Measurements from ENCODE around the gene MEAF6. TPM values are rescaled to one million over a fixed set of nuclear protein-coding genes. Genes with fewer than 3 reads are reported as not detected.
"Not testable (repeated sequence)": the region's sequence is repeated elsewhere in the genome, so short reads cannot be mapped to it uniquely, and the experiment has no call there.

The MEAF6 gene
- total RNA-seq, 1 experiment from 2014 or later = 98.8 TPM

DNA sequence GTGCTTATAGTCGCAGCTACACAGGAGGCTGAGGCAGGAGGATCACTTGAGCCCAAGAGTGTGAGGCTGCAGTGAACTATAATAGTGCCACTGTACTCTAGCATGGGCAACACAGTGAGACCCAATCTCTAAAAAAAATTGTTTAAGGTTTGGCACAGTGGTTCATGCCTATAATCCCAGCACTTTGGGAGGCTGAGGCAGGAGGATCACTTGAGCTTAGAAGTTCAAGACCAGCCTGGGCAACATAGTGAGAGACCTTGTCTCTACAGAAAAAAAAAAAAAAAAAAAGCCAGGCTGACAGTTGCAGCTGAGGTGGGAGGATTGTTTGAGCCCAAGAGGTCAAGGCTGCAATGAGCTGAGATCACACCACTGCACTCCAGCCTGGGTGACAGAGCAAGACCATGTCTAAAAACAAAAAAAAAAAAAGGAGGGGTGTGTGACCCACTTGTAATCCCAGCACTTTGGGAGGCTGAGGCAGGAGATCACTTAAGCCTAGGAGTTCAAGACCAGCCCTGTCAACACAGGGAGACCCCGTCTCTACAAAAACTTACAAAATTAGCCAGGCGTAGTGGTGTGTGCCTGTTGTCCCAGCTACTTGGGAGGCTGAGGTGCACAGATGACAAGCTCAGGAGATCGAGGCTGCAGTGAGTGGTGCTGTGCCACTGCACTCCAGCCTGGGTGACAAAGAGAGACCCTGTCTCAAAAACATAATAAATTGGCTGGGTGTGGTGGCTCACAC is 18.0 kb upstream of the MEAF6 start:
- not testable (repeated sequence) for DNase-seq (ENCODE audit: low read depth)

- DNase-seq (ENCODE audit: low read depth) = not testable (repeated sequence)
Measured at GRCh38 chr1:37529888-37530287, 15.3 kb upstream of the MEAF6 start.

DNA sequence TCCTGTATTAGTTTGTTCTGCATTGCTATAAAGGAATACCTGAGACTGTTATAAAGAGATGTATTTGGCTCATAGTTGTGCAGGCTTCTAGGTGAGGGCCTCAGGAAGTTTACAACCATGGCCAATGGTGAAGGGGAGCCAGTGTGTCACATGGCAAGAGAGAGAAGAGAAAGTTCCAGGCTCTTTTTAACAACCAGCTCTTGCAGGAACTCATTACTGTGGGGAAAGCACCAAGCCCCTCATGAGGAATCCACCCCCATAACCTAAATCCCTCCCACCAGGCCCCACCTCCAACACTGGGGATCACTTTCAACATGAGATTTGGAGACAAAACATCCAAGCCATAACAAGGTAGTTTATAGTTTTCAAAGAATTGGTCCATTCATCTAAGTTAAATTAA is 5.0 kb upstream of the MEAF6 start:
- no peak for DNase-seq (ENCODE audit: low read depth)

GRCh38 chr1:37518929-37519328 is 4.4 kb upstream of the MEAF6 start:
- DNase-seq (ENCODE audit: low read depth) = not testable (repeated sequence)

DNA sequence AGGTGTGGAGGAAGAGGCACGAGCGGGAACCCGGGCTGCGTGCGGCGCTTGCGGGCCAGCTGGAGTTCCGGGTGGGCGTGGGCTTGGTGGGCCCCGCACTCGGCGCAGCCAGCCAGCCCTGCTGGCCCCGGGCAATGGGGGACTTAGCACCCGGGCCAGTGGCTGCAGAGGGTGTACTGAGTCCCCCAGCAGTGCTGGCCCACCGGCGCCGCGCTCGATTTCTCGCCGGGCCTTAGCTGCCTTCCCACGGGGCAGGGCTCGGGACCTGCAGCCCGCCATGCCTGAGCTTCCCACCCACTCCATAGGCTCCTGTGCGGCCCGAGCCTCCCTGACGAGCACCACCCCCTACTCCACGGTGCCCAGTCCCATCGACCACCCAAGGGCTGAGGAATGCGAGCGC is 3.7 kb upstream of the MEAF6 start:
- not testable (repeated sequence) for DNase-seq (ENCODE audit: low read depth)

DNA sequence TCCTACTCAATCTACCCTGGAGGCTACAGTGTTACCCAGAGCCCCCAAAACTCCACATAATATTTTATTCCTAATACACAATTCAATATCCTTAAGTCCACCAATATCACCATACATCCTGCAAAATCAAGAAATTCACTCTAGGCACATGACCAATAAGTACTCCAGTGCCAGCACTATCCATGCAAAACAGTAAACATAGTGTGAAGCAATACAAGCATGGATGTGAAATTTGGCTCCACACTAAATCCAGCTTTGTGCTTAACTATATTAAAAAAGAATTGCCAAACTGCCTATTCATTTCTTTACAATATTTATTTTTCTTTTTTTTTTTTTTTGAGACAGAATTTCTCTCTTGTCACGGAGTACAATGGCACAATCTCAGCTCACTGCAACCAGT is 3.0 kb upstream of the MEAF6 start:
- no peak for DNase-seq (ENCODE audit: low read depth)

GRCh38 chr1:37515185-37516034 is 844 bp upstream of the MEAF6 start:
- no peak for DNase-seq (ENCODE audit: low read depth)

DNA sequence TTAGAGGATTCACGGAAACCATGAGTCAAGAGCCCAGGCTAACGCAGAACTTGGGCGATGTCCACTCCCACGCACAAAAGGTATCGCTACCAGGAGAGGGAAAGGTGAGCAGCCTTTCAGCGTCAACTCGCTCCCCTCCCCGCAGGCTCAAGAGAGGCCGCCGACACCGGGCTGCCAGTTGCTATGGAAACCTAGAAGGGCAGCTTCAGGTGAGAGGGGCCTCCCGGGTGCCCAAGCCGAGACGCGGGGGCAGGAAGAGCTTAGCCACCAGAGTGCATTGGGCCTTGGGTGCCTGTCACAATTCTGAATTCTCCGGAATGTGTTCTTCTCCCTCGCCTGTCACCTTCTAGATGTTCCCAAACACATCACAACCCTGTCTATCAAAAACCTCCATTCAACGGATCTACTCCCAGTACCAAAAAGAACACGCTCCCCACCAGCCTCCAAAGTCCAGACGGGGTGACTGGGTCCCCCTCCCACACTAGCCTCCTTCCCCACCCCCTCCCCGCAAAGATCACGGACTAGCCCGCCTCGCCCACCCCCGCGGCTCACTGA is 694 bp downstream of the MEAF6 start:
- DNase-seq (ENCODE audit: low read depth) = peak; percentile 32

DNA sequence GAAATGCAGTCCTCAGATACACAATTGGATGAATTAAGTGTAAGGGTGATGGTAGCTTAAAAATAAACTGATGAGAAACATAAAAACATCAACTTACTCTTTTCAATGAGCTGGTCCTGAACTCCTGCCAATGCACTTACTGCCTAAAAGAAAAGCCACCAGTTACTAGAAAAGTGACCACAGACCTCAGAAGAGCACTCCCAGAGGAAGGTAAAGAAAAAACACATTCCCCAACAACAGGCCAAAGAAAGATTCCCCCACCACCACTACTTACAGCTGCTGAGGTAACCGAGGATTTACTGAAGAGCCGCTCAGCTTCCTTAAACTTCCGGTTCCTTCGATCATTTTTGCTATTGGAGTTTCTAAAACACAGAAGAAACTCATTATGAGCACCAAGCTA is 5.4 kb downstream of the MEAF6 start:
- DNase-seq (ENCODE audit: low read depth) = no peak

DNA sequence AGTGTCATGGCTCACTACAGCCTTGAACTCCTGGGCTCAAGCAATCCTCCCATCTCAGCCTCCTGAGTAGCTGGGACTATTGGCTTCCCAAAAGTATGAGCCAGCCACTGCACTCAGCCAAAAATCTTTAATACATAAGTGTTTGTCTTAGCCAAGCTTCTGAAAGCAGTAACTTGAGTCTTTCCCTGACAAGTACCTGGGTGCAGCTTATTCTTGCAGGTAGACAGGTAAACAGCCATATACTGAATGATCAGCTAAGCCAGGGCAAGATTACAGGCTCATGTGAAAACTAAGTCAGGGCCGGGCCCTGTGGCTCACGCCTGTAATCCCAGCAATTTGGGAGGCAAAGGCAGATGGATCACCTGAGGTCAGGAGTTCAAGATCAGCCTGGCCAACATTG is 7.8 kb downstream of the MEAF6 start:
- no peak for DNase-seq (ENCODE audit: low read depth)

DNA sequence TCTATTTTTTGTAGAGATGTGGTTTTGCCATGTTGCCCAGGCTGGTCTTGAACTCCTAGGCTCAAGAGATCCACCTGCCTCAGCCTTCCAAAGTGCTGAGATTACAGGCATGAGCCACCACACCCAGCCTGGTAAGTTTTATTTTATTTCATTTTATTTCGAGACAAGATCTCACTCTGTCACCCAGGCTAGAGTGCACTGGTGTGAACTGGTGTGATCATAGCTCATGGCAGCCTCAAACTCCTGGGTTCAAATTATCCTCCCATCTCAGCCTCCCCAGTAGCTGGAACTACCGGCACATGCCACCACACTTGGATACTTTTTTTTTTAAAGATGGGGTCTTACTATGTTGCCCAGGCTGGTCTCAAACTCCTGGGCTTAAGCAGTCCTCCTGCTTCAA is 11.8 kb downstream of the MEAF6 start:
- DNase-seq (ENCODE audit: low read depth) = not testable (repeated sequence)

DNA sequence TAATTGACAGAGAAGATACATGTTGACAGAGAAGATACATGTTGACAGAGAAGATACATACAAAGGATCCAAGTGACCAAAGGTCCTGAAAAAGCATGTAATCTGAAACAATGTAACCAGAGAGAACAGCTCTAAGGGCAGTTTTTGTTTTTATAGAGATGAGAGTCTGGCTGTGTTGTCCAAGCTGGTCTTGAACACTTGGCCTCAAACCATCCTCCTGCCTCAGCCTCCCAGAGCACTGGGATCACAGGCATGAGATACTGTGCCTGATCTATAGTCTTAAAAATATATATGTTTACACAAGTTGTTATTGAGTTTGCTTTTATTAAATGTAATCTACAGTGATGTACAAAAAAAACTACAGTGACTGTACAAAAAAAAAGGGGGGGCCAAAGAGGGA is 12.5 kb downstream of the MEAF6 start:
- no peak for DNase-seq (ENCODE audit: low read depth)

GRCh38 chr1:37501661-37502060 is 12.9 kb downstream of the MEAF6 start:
- DNase-seq (ENCODE audit: low read depth) = no peak

GRCh38 chr1:37498872-37499617 is 15.5 kb downstream of the MEAF6 start:
- DNase-seq (ENCODE audit: low read depth) = peak; percentile 42

GRCh38 chr1:37497832-37498231 is 16.7 kb downstream of the MEAF6 start:
- DNase-seq (ENCODE audit: low read depth) = no peak

GRCh38 chr1:37495875-37496274 is 18.7 kb downstream of the MEAF6 start:
- no peak for DNase-seq (ENCODE audit: low read depth)

DNA sequence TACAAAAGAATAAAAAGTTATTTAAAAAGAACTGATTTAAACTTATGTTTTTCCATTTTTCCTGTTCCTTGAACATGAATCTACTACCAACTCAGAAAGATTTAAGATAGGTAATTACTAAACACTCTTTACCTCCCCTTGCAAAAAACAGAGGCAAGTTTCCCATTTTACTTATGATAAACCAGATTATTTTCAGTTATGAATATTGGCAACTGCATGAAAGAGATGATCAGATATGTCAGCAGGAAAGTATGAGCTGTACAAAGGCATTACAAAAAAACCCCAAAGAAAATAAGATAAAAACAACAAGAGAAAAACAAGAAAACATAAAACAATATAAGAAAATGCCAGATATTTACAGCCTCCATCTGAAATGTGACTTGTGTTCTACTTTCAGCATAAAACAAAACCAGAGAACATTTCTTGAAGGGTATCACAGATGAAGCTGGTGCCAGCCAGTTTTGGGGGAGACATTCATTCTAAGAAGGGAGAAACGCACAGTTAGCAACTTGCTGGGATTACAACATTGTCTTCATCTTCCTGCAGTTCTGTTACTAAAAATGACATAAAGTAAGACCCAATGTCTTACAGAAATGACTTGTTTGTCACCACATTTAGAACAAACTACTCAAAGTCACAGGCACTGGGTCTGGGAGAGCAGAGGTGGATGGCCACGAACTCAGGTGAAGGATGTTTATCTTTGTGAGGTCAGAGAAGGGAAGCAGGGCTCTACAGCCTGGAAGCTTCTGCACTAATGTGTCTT is 21.0 kb downstream of the MEAF6 start:
- DNase-seq (ENCODE audit: low read depth) = no peak

GRCh38 chr1:37487619-37487984 is 27.0 kb downstream of the MEAF6 start:
- DNase-seq (ENCODE audit: low read depth) = no peak

DNA sequence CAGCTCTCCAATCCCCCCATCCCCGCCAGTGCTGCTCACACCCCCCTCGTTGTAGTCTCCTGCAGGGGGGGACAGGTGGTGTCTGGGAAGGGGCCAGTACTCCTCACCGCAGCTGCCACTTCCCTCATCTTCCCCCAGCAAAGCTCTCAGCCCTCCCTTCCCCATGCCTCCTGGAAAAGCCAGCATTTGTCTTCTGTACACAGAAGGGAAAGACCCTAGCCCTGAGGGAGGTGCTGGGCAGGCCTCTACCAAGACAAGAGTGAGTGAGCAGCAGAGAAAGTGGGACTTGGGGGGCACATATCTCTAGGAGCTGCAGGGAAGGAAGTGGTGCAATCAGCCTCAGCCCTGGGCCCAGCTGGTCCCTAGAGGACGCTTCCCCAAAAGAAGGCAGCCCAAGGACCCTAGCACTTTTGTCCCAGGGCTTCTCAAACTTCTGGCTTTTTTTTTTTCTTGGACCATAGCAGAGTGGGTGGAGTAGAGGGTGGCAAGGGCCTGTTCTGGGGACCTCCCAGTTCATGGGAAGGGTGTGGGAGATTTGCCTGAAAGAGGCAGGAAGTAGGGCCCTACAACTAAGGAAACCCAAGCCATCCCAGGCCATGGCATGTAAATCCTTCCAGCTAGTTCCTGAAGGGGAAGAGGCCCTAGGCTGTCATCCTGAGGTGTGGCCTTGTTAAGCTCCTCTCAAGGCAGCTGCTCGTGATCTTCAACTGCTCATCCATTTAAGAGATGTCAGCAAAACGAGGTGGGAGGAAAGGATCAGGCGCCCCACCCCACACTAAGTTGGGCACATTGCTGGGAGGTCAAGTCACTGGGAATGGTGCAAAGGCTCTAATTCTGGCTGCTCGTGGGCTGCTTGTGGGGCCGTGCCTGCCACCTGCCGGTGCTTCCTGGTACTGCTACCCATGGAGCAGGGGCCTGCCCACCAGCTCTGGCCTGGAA is 27.6 kb downstream of the MEAF6 start:
- peak; percentile 80 for DNase-seq (ENCODE audit: low read depth)

Measured in Daoy (cell line).